Ishikawa (cell line): ENCODE data around the gene FIP1L1.

Experiments used
- CREB1 ChIP-seq: IDR thresholded peaks from 2 replicates; pipeline ENCODE4 v1.6.1; 2012; ENCODE audit warnings: low read depth
- EGR1 ChIP-seq: IDR thresholded peaks from 2 replicates; pipeline ENCODE4 v1.6.1; 2012
- TEAD4 ChIP-seq: IDR thresholded peaks from 2 replicates; pipeline ENCODE4 v1.6.1; 2012
- YY1 ChIP-seq: IDR thresholded peaks from 2 replicates; pipeline ENCODE4 v1.6.1; 2012; ENCODE audit warnings: low read depth
- TF ChIP-seq, protein P1 (sequence below): IDR thresholded peaks from 2 replicates; pipeline ENCODE4 v1.6.1; 2012; ENCODE audit warnings: low read depth, mild to moderate bottlenecking

GRCh38 chr4:53459548-53459947, 82.1 kb downstream of the FIP1L1 start:
- TF ChIP-seq YY1 (no peak), EGR1 (no peak), CREB1 (no peak), TEAD4 (no peak)
- TF ChIP-seq, protein P1, sequence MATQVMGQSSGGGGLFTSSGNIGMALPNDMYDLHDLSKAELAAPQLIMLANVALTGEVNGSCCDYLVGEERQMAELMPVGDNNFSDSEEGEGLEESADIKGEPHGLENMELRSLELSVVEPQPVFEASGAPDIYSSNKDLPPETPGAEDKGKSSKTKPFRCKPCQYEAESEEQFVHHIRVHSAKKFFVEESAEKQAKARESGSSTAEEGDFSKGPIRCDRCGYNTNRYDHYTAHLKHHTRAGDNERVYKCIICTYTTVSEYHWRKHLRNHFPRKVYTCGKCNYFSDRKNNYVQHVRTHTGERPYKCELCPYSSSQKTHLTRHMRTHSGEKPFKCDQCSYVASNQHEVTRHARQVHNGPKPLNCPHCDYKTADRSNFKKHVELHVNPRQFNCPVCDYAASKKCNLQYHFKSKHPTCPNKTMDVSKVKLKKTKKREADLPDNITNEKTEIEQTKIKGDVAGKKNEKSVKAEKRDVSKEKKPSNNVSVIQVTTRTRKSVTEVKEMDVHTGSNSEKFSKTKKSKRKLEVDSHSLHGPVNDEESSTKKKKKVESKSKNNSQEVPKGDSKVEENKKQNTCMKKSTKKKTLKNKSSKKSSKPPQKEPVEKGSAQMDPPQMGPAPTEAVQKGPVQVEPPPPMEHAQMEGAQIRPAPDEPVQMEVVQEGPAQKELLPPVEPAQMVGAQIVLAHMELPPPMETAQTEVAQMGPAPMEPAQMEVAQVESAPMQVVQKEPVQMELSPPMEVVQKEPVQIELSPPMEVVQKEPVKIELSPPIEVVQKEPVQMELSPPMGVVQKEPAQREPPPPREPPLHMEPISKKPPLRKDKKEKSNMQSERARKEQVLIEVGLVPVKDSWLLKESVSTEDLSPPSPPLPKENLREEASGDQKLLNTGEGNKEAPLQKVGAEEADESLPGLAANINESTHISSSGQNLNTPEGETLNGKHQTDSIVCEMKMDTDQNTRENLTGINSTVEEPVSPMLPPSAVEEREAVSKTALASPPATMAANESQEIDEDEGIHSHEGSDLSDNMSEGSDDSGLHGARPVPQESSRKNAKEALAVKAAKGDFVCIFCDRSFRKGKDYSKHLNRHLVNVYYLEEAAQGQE, result no peak
